GM18526 (cell line): ENCODE measurements around the gene FAM222B.
A peak's percentile ranks its signal among the peaks of the same experiment; 100 is the strongest.

Experiments
- POLR2A ChIP-seq: IDR thresholded peaks from 3 replicates; pipeline ENCODE4 v1.6.1; 2011; ENCODE audit not compliant: insufficient read length; ENCODE audit errors: extremely low read depth

Gene FAM222B

DNA sequence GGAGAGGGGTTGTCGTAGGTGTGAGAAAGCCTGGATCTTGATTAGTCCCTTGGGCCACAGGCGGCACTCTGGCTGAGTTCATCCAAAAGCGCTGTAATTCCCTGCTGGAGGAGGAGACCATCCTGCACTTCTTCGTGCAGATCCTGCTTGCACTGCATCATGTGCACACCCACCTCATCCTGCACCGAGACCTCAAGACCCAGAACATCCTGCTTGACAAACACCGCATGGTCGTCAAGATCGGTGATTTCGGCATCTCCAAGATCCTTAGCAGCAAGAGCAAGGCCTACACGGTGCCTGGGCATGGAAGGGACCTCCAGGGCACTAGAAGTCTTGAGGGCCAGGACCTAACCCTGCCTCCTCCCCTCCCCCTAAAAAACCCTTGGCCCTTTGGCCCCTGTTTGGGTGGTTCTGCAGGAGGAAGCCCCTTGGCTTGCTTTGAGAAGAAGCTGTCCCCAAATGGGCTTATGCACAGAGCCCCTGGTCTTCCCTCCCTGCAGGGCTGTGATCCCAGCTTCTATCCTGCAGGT is 107.8 kb downstream of the FAM222B start:
- no peak for TF ChIP-seq POLR2A

DNA sequence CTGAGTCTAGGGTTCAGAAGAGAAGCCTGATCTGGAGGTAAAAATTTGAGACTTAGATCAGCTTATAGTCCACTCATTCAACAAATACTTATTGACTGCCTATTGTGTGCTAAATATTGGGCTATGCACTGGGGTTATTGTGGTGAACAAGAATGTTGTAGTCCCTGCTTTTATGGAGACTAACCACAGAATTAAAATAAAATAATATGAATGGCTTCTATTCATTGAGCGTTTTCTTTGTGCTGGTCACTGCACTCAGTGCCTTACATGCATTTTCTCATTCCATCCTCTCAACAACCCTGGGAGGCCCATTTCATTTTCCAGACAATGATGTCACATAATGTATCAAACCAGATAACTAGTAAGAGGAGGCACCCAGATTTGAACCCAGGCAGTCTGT is 109.2 kb downstream of the FAM222B start:
- TF ChIP-seq POLR2A, result no peak

DNA sequence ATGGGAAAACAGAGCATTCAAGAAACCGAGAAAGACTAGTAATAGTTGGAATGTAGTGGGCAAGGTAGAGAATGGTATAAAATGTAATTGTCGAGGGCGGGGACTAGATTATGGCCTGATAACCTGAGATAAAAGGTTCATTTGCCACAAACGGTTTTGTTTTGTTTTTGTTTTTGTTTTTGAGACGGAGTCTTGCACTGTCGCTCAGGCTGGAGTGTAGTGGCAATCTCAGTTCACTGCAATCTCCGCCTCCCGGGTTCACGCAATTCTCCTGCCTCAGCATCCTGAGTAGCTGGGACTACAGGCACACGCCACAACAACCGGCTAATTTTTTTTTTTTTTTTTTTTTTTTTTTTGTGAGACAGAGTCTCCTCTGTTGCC is 112.7 kb downstream of the FAM222B start:
- no peak for TF ChIP-seq POLR2A

- TF ChIP-seq POLR2A, result peak; percentile 70
These were observed 114.0 kb downstream of the FAM222B start, which contains the start of gene NEK8 for GRCh38 chr17:28728364-28729200. Gene NEK8, plus strand, starts transcription at chr17:28728788. Its CDS starts 26 bp downstream, at chr17:28728814.

GRCh38 chr17:28726627-28727491 is 115.7 kb downstream of the FAM222B start:
- TF ChIP-seq POLR2A, result peak; percentile 74

DNA sequence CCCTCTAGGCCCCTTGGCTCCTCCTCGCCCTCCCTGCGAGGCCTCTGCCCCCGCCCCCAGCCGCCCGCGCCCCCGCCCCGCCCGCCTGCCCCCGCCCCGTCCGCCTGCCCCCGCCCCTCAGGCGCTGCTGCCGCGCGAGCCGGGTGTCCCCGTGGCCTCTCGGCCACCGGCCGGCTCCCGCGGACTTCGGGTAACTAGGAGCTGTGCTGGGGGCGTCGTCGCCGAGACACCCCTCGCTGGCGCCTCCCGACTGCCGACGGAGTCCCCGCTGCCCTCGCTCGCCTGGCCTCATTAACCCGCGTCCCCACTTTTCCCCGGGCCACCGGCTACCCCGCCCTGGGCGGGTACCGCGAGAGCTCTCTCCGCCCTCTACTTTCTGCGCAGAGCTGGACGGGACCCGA is 116.4 kb downstream of the FAM222B start, which contains the start of gene TLCD1:
TLCD1 (minus strand) TSS at position 8 of the 401 bp plus-strand sequence. CDS start 136 bp downstream, outside the sequence.
- no peak for TF ChIP-seq POLR2A

GRCh38 chr17:28725660-28726225 is 116.8 kb downstream of the FAM222B start:
- peak; percentile 31 for TF ChIP-seq POLR2A

DNA sequence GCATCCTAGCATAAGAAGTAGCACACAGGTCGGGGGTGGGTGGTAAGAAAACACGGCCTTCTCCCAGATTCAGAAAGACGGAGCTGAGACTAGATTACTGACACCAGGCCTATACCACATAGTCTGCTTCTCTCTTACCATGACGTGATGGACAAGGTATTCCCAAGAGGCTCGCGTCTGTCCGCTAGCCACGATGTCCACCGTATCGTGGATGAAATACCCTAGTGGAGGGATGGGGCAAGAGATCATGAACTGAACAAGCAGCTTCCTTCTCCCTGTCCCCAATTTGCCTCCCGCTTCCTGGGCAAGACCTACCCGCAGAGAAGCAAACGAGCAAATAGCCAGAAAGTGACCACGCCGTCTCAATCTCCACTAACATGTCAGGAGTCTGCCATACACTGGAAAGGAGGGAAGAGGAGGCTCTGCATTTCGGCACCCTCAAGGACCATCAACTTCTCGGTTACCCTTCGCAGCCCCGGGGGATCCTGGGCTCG is 117.4 kb downstream of the FAM222B start:
- TF ChIP-seq POLR2A, result peak; percentile 35

- TF ChIP-seq POLR2A, result no peak
These were observed 118.0 kb downstream of the FAM222B start for GRCh38 chr17:28724500-28725165.

DNA sequence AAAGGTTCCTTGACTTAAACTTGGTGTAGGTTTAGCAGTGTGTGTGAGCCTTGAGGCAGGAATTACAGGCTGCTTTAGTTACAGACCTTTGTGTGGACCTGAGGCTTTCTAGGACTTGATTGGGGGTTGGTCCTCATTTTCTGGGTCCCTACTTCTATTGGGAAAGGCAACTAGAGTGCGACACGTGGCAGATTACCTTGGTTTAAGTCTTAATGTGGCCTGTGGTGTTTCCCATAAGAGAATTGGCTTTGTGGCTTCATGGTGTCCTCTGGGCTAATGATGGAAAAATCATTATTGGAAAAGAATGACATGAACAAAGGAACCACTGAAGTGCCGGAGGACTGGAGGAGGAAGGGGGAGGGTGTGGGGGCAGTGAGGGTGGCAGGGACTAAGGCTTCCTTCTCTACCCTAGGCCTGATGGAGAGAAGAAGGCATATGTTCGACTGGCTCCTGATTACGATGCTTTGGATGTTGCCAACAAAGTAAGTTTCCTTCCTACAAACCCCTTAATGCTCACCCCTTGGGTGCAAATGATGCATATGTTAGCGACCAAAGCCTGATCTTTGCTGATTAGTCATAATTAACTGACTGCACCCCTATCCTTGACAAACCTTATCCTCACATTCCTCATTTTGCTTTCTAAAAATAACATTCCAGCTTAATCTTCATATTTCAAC is 119.3 kb downstream of the FAM222B start:
- no peak for TF ChIP-seq POLR2A

GRCh38 chr17:28722417-28723158 is 120.0 kb downstream of the FAM222B start:
- no peak for TF ChIP-seq POLR2A

GRCh38 chr17:28720247-28720996 is 122.2 kb downstream of the FAM222B start:
- TF ChIP-seq POLR2A, result no peak

DNA sequence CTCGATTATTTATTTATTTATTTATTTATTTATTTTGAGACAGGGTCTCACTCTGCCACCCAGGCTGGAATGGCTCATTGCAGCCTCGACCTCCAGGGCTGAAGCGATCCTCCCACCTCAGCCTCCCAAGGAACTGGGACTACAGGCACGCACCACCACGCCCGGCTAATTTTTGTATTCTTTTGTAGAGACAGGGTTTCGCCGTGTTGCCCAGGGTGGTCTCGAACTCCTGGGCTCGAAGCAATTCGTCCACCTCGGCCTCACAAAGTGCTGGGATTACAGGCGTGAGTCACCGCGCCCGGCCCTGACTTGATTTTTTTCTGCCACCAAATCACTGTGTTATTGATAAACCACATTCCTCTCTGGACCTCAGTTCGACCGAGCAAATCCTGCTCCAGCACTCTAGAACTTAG is 123.6 kb downstream of the FAM222B start:
- no peak for TF ChIP-seq POLR2A
